C4-2B (cell line): Measurements from ENCODE around the gene EHBP1.

Experiments used
- H3K27ac ChIP-seq: fragments of 450-650 bp; 2 replicates; pipeline ENCODE4 v1.5.1; 2017
- ZFX ChIP-seq: fragments of 450-650 bp; IDR thresholded peaks from 2 replicates; pipeline ENCODE4 v1.6.1; 2017
- TF ChIP-seq, protein P1 (sequence below): fragments of 450-650 bp; conservative IDR thresholded peaks from 2 replicates; pipeline ENCODE4 v1.5.1; 2017; ENCODE audit warnings: mild to moderate bottlenecking

The EHBP1 gene

GRCh38 chr2:62871506-62871905 lies 166.0 kb downstream of the EHBP1 start:
- no peak overlapping the region for H3K27ac ChIP-seq
- no peak for TF ChIP-seq ZFX
- TF ChIP-seq, protein P1, sequence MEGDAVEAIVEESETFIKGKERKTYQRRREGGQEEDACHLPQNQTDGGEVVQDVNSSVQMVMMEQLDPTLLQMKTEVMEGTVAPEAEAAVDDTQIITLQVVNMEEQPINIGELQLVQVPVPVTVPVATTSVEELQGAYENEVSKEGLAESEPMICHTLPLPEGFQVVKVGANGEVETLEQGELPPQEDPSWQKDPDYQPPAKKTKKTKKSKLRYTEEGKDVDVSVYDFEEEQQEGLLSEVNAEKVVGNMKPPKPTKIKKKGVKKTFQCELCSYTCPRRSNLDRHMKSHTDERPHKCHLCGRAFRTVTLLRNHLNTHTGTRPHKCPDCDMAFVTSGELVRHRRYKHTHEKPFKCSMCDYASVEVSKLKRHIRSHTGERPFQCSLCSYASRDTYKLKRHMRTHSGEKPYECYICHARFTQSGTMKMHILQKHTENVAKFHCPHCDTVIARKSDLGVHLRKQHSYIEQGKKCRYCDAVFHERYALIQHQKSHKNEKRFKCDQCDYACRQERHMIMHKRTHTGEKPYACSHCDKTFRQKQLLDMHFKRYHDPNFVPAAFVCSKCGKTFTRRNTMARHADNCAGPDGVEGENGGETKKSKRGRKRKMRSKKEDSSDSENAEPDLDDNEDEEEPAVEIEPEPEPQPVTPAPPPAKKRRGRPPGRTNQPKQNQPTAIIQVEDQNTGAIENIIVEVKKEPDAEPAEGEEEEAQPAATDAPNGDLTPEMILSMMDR = no peak

DNA sequence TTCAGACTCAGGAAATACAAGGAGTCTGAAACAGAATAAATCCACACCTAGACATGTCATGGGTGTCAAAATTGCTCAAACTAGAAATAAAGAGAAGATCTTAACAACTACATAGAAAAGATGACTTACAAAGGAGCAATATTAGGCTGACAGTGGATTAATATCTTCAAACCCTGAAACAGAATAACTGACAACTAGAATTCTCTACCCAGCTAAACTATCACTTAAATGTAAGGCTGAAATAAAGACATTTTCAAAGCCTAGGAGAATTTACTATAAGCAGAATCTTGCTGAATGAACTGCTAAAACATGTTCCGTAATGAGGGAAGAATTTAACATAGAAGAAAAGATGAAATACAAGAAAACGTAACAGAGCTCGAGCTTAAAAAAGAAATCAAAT lies 168.1 kb downstream of the EHBP1 start:
- TF ChIP-seq, protein P1 = no peak
- no peak for TF ChIP-seq ZFX
- no peak overlapping the region for H3K27ac ChIP-seq

- no peak overlapping the region for H3K27ac ChIP-seq
- TF ChIP-seq ZFX = no peak
- TF ChIP-seq, protein P1 = no peak
These were observed 169.4 kb downstream of the EHBP1 start for GRCh38 chr2:62874881-62875383.

DNA sequence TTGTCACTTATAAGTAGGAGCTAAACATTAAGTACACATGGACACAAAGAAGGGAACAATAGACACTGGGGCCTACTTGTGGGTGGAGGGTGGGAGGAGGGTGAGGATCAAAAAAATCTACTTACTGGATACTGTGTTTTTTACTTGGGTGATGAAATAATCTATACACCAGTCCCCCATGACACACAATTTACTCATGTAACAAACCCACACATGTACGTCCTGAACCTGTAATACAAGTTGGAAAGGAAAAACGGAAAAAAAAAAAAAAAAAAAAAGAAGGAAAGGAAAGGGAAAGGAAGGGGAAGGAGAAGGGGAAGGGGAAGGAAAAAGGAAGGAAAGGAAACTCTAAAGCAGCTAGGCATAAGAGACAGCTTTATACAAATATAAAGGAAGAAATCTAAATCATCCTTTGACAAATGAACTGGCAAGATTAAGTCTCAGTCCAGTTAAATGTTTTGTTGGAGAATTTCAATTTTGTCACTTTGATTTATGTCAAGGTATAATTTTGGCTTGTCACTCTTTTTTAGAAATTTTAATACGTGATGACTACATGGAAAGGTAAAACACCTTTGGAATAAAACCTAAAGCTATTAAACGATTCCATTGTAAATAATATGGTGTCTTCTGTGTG lies 175.8 kb downstream of the EHBP1 start:
- H3K27ac ChIP-seq = no peak overlapping the region
- no peak for TF ChIP-seq ZFX
- TF ChIP-seq, protein P1 = no peak

DNA sequence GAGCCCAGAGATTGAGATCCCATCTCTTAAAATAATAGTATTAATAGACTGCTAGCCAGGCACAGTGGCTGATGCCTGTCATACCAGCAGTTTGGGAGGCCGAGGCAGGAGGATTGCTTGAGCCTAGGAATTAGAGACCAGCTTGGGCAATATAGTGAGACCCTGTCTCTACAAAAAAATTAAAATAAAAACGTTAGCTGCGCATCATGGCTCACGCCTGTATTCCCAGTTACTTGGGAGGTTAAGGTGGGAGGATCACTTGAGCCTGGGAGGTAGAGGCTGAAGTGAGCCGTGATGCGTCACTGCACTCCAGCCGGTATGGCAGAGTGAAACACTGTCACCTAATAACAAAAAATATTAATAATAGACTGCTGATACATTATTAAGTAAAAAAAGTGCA lies 178.1 kb downstream of the EHBP1 start:
- no peak for TF ChIP-seq ZFX
- TF ChIP-seq, protein P1 = no peak
- no peak overlapping the region for H3K27ac ChIP-seq

- no peak overlapping the region for H3K27ac ChIP-seq
- TF ChIP-seq ZFX = no peak
- TF ChIP-seq, protein P1 = no peak
These were observed 178.6 kb downstream of the EHBP1 start for GRCh38 chr2:62884086-62884485.

- no peak overlapping the region for H3K27ac ChIP-seq
- TF ChIP-seq, protein P1 = no peak
- no peak for TF ChIP-seq ZFX
These were observed 179.0 kb downstream of the EHBP1 start for GRCh38 chr2:62884514-62884913.
